GM12892 (cell line): ENCODE measurements around the gene OR6J1.

Source experiments
- POLR2A ChIP-seq: IDR thresholded peaks from 2 replicates; pipeline ENCODE4 v1.6.1; 2011; ENCODE audit warnings: low read depth, low read length, control low read depth
- POLR2AphosphoS5 ChIP-seq: IDR thresholded peaks from 2 replicates; pipeline ENCODE4 v1.6.1; 2011; ENCODE audit warnings: low read depth, low read length, control low read depth
- TAF1 ChIP-seq: IDR thresholded peaks from 2 replicates; pipeline ENCODE4 v1.6.1; 2011; ENCODE audit warnings: low read depth, mild to moderate bottlenecking, control low read depth, low read length, borderline replicate concordance

- TF ChIP-seq POLR2AphosphoS5: no peak
- no peak for TF ChIP-seq TAF1
- no peak for TF ChIP-seq POLR2A
These were observed 2.3 kb downstream of the OR6J1 start for GRCh38 chr14:22641846-22642245.
